Ovary (tissue), 3 donors: ENCODE data around the gene TBL1X.

Experiments
- CTCF ChIP-seq, 3 donors: fragments of 450-650 bp in 2 of 3; fragments of 200-600 bp in 1 of 3; IDR thresholded peaks; one replicate each; pipeline versions ENCODE4 v1.5.1 to v1.8.0; 2016 to 2022; ENCODE audit warnings: antibody characterized with exemption in 3 of 3, mild to moderate bottlenecking in 1 of 3
- POLR2A ChIP-seq: fragments of 450-650 bp; IDR thresholded peaks from one replicate; pipeline ENCODE4 v1.6.1; 2017; ENCODE audit warnings: antibody characterized with exemption, mild to moderate bottlenecking, moderate library complexity
- donor health status: DM: no; HTN: no; CAD: no.

- no peak for TF ChIP-seq CTCF (IDR thresholded peaks at IDR 0.05)
- TF ChIP-seq POLR2A: no peak
Measured at GRCh38 chrX:9757366-9757765, 292.5 kb downstream of the TBL1X start.
